Measurements from ENCODE around the gene TLE2. TPM values are rescaled to one million over a fixed set of nuclear protein-coding genes. Genes with fewer than 3 reads are reported as not detected.

The TLE2 gene
- total RNA-seq, 1 donor from 2014 or later = 1.1 TPM

DNA sequence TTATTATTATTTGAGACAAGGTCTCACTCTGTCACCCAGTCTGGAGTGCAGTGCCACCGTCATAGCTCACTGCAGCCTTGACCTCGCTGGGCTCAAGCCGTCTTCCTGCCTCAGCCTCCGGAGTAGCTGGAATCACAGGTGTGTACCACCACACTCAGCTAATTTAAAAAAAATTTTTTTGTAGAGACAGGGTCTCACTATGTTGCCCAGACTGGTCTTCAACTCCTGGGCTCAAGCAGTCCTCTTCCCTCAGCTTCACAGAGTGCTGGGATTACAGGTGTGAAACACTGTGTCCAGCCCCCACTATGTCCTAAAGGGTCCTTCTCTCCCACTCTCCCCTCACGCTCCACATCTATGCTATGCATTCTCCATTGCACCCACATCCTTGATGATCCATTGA, 9.1 kb upstream of the TLE2 start:
- intact Hi-C loops (cut with micrococcal nuclease) = loop anchor here (5.0 kb wide), 2 partner anchors 61 to 561 kb away; partner anchors contain the start of genes GADD45B and TLE6

DNA sequence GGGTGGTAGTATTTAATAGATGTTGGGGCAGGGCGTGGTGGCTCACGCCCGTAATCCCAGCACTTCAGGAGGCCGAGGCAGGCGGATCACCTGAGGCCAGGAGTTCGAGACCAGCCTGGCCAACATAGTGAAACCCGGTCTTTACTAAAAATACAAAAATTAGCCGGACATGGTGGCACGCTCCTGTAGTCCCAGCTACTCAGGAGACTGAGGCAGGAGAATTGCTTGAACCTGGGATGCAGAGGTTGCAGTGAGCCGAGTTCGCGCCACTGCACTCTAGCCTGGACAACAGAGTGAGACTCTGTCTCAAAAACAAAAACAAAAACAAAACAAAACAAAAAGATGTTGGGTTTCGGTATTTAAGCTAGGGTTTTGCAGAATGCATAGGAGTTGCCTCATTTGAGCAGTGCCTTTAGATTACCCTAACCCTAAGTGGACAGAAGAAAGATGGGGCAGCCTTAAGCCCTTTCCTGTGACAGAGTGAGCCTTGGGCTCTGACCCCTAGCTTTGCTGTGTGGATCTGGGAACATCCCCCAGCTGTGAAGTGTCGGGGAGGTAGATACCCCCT, 8.0 kb upstream of the TLE2 start:
- intact Hi-C loops (cut with micrococcal nuclease) = loop anchor here (5.0 kb wide), 2 partner anchors 60 to 560 kb away; partner anchors contain the start of genes GADD45B and TLE6

DNA sequence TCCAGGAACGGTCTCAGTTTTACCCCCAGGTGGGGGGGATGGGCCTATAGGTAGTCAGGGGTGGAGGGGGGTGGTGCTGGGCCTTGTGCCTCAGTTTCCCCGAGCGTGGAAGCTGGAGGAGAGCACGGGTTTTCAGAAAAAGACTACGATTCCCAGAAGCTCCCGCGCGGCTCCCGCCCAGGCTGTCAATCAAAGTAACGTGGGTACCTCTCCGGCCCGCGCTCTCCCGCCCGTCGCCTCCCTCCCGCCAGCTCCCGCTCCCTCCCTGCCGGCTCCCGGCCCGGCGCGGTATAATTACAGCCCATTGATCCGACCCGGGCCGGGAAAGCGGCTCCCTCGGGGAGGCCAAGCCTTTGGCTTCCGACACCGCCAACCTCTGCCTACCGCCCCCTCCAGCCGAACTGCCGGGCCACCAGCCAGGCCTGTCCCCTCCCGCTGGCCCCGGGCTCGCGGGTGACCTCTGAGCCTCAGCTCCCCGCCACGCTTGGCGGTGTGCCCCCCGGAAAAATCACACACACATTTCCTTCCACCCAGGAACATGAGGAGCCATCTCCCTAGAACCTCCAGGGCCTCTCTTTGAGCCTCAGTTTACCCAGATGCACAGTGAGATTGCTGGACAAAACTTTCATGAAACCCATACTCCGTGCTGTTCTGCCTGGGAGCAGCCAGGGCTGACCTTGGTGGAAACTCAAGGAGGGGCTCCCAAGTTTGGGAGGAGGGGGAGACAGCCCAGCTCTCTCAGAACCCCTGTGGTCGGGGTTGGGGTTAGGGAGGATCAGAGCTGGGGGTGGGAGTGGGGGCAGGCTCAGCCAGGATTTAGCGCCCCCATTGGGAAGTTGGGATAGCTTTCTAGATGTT, 7.3 kb upstream of the TLE2 start:
- intact Hi-C loops (cut with micrococcal nuclease) = loop anchor here (5.0 kb wide), 2 partner anchors 59 to 559 kb away; partner anchors contain the start of genes GADD45B and TLE6

DNA sequence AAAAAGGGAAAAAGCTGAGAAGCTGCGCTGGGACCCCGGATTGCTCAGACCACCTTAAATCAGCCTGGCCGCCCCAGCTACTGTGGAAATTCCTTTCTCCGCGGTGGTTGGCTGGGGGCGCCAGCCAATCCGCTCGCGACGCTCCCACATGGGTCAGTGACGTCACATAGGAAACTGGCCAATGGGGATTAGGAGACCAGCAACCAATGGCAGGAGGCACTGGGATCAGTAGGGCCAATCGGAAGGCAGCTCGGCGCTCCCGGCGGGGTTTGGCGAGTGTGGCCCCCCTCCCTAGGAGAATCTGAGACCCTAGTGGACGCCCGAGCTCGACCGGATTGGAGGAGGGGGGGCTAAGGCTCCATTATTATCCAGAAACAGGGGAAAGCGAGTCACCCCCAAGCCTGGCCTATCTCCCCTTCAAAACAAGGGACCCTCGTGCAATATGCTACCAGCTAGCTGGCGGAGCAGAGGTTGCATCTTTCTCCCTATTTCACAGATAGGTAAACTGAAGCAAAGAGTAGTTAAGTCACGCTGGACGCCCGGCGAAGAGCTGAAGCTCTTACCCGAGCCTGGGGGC, 6.5 kb upstream of the TLE2 start:
- intact Hi-C loops (cut with micrococcal nuclease) = loop anchor here (1.0 to 5.0 kb wide), 4 partner anchors 26 to 558 kb away; partner anchors contain the start of genes GADD45B, NCLN and TLE6

DNA sequence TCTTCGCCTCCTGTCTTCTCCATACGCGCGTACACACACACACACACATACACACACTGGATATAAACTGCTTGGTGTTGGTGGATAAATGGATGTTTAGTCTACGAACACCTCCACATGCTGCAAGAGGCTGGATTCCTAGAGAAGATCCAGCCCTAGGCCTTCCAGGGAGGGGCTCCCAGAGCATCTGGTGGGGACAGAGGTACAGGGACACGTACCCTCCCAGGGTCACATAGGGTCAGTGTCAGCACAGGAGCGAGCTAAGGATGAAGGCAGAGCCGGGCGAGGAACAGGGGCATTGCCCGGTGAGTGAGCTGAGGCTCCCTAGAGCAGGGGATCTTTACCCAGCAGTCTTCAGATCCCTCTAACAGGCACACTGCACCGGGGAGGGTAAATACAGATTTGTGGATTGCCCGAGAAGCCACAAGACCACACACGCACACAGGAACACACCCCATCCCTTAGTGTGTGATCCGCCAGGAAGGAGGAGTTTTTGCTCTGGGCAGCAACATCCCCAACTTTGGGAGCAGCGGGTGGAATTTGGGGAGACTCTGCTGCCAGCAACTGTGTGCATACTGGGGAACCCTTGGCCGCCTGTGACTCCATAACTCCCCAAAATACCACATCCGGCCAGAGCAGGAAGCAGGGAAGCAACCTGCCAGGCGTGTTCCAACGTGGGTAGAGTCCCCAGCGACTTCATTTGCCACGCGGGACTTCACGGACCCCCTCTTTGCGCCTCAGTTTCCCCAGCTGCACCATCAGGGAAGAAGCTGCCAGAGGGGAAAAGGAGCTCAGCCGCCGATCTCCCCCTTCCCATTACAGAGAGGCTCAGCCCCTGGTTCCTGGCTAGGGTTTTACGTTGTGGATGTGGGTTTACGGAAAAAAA, 5.8 kb upstream of the TLE2 start:
- intact Hi-C loops (cut with micrococcal nuclease) = loop anchor here (1.0 to 5.0 kb wide), 4 partner anchors 26 to 558 kb away; partner anchors contain the start of genes GADD45B, NCLN and TLE6

DNA sequence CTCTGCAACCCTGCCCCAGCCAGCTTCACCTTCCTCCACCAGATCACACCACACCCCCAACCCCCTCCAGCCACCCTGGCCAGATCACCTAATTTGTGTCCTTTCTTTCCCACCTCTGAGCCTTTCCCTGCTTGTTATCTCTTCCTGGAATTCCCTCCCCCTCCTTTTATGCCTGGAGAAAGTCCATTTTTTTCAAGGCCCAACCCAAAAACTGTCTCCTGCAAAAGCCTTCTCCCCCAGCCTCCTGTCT, 5.3 kb upstream of the TLE2 start:
- intact Hi-C loops (cut with micrococcal nuclease) = no loop called here

- intact Hi-C loops (cut with micrococcal nuclease) = no loop called here
These were observed 4.7 kb upstream of the TLE2 start for GRCh38 chr19:3033595-3034405.

DNA sequence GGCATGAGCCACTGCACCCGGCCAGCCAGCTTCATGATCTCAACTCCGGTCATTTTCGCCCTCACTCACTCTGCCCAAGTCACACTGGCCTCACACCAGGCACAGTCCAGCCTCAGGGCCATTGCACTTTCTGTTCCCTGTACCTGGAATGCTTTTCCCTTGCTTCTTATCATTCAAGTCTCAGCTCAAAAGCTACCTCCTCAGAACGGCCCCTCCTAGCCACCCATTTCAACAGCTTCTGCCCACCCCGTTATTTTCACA, 2.5 kb upstream of the TLE2 start:
- intact Hi-C loops (cut with micrococcal nuclease) = no loop called here

GRCh38 chr19:3028305-3029064, 595 bp downstream of the TLE2 start:
- intact Hi-C loops (cut with micrococcal nuclease) = no loop called here

DNA sequence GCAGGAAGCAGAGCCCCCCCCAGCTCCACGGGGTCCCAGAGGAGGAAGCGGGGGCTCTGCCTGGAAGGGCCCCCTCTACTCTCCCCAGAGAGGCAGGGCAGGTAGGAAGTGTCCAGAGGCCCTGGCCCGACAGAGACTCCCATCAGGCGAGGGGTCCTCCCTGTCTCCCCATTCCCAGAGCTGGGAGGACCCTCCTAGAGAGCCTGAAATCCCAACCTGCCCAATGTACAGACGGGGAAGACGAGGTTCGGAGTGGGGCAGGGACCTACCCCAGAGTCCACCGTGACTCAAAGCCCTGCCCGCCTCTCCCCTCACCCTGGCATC, 1.1 kb downstream of the TLE2 start:
- intact Hi-C loops (cut with micrococcal nuclease) = no loop called here

GRCh38 chr19:3027292-3027691, 1.8 kb downstream of the TLE2 start:
- intact Hi-C loops (cut with micrococcal nuclease) = no loop called here

GRCh38 chr19:3026768-3027167, 2.3 kb downstream of the TLE2 start:
- intact Hi-C loops (cut with micrococcal nuclease) = no loop called here

DNA sequence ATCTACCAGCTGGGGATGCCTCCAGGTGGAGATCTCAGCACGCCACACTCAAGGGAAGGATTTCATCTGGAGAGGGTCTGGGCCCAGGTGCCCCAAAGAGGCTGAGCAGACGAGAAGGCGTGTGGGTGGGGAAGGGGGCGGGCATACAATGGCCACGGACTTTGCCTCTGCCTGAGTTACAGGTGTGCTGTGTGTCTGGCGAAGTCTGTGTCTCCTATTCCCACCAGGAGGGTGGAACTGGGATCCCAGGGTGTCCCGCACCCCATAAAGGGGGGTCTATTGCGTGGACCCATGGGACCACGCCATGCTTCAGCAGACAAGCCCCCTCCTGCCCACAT, 3.6 kb downstream of the TLE2 start:
- intact Hi-C loops (cut with micrococcal nuclease) = no loop called here

DNA sequence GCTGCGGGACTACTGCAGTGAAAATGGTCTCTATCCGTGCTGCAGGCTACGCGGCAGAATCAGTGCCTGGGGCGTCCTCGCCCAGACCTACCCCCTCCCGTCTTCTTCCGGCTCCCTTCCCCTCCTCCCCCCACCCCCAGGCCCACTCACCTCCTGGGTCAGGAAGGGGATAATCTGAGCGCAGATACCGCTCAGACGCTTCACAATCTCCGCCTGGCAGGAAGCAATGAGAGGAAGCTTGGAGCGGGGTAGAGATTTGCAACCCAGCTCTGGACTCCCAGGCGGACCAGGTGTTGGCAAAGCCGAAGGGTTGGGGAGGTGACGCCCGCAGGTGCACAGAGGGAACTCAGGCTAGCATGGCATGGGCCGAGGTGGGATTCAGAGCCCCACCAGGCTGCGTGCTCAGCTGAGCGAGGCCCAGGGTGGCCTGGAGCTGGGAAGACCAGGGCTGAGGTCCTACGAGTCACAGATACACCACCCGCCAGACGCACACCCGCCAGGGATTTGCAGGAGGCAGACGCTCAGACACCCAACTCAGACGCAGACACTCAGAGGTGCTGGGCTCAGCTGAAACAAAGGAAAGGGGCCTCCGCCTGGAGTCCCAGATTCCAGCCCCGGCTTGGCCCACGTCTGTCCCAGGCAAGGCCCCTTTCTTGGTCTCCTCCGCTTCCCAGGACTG, 4.1 kb downstream of the TLE2 start:
- intact Hi-C loops (cut with micrococcal nuclease) = no loop called here

- intact Hi-C loops (cut with micrococcal nuclease) = no loop called here
These were observed 4.6 kb downstream of the TLE2 start for GRCh38 chr19:3024509-3024869.

- intact Hi-C loops (cut with micrococcal nuclease) = no loop called here
These were observed 8.6 kb downstream of the TLE2 start for GRCh38 chr19:3020321-3020960.

- intact Hi-C loops (cut with micrococcal nuclease) = no loop called here
These were observed 9.7 kb downstream of the TLE2 start for GRCh38 chr19:3019211-3019854.

DNA sequence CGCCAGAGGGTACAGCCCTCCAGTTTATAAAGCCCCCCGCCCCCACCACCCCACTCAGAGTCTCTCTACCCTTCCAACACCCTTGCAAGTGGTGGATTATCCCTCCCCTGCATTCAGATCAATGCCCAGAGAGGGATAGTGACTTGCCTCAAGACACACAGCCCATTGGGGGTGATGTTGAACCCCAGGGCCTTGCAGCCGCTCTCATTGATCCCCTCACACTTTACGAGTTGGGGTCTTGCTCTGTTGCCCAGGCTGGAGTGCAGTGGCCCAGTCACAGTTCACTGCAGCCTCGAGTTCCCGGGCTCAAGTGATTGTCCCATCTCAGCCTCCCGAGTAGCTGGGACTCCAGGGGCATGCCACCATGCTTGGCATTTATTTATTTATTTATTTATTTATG, 11.2 kb downstream of the TLE2 start:
- intact Hi-C loops (cut with micrococcal nuclease) = no loop called here
